K562 (cell line): ENCODE data around the gene LAPTM5. TPM values are rescaled to one million over a fixed set of nuclear protein-coding genes. Genes with fewer than 3 reads are reported as not detected.
A peak's percentile ranks its signal among the peaks of the same experiment; 100 is the strongest.

ENCODE experiments used
- ADNP ChIP-seq: fragments of 200-800 bp; sonication (Bioruptor generic); IDR thresholded peaks from 2 replicates; pipeline ENCODE4 v1.6.1; 2016; ENCODE audit warnings: missing genetic modification characterization, missing compliant biosample characterization
- RBM14 ChIP-seq: fragments of 200-400 bp; formaldehyde crosslinking; IDR thresholded peaks from 2 replicates; pipeline ENCODE4 v1.6.1; 2018; ENCODE audit warnings: low read depth, mild to moderate bottlenecking, low read length, moderate library complexity, borderline replicate concordance; ENCODE audit not compliant: insufficient read depth
- U2AF1 ChIP-seq: fragments of 200-400 bp; formaldehyde crosslinking; optimal IDR thresholded peaks from 2 replicates; pipeline ENCODE3; 2017; ENCODE audit warnings: mild to moderate bottlenecking, low read depth, low read length, moderate library complexity
- ZBTB7A ChIP-seq: IDR thresholded peaks from 2 replicates; pipeline ENCODE4 v1.6.1; 2011; ENCODE audit warnings: low read depth, mild to moderate bottlenecking, low read length, moderate library complexity, borderline replicate concordance; ENCODE audit not compliant: control insufficient read depth
- ZNF121 ChIP-seq: sonication (generic); formaldehyde crosslinking; conservative IDR thresholded peaks from 2 replicates; pipeline ENCODE4 v1.8.0; 2022; ENCODE audit warnings: missing genetic modification reagents
- ZNF445 ChIP-seq: fragments of 250-450 bp; sonication (Bioruptor Pico); IDR thresholded peaks from 2 replicates; pipeline ENCODE4 v1.4.0; 2020; ENCODE audit warnings: low read depth, mild to moderate bottlenecking, moderate library complexity
- ZNF57 ChIP-seq: fragments of 450-650 bp; formaldehyde crosslinking; IDR thresholded peaks from 2 replicates; pipeline ENCODE4 v1.4.0; 2020; ENCODE audit warnings: mild to moderate bottlenecking, moderate library complexity
- ZNF586 ChIP-seq: fragments of 450-650 bp; formaldehyde crosslinking; conservative IDR thresholded peaks from 2 replicates; pipeline ENCODE4 v1.4.0; 2020; ENCODE audit warnings: mild to moderate bottlenecking, moderate library complexity
- ZNF785 ChIP-seq: fragments of 250-450 bp; sonication (Bioruptor Pico); IDR thresholded peaks from 2 replicates; pipeline ENCODE4 v1.4.0; 2020; ENCODE audit warnings: mild to moderate bottlenecking
- polyA plus RNA-seq, 8 experiments: library from polyadenylated mRNA; depleted of rRNA in 4 of 8; stranded (reverse) in 5 of 8; unstranded in 3 of 8; fragments of >200 nt; fragmentation: Nextera tagmentation in 2 of 8; fragmentation: Illumina TruSeq in 1 of 8; extraction: Ambion mirVana in 2 of 8; extraction: Trizol in 1 of 8; gene quantifications; 2 replicates each; pipeline versions ENCODE4 v1.2.1 to v1.2.3, GENCODE V29; 2011 to 2014; ENCODE audit warnings: inconsistent platforms in 1 of 8, missing spikeins in 1 of 8
- total RNA-seq, 7 experiments: library from RNA; depleted of rRNA in 6 of 7; stranded (reverse); fragments of >200 nt in 6 of 7; fragmentation: Illumina TruSeq in 2 of 7; extraction: Trizol in 2 of 7; gene quantifications; 2 replicates each; pipeline versions ENCODE4 v1.2.1 to v1.2.3, GENCODE V29; 2011 to 2021; ENCODE audit warnings: low replicate concordance in 1 of 7
- TF ChIP-seq, protein P1 (sequence below): sonication (generic); formaldehyde crosslinking; IDR thresholded peaks from 2 replicates; pipeline ENCODE4 v1.8.0; 2023; ENCODE audit warnings: missing genetic modification reagents, mild to moderate bottlenecking, borderline replicate concordance
- TF ChIP-seq, protein P2 (sequence below), 2 experiments: fragments of 450-650 bp in 1 of 2; sonication (generic) in 1 of 2; formaldehyde crosslinking in 1 of 2; IDR thresholded peaks in 1 of 2; conservative IDR thresholded peaks in 1 of 2; 2 replicates each; pipeline versions ENCODE4 v1.6.1 to v1.8.1; 2016 to 2023; ENCODE audit warnings: mild to moderate bottlenecking in 2 of 2, moderate library complexity in 2 of 2, inconsistent platforms in 1 of 2, missing genetic modification reagents in 1 of 2
- TF ChIP-seq, protein P3 (sequence below), 3 experiments: fragments of 200-800 bp in 1 of 3; sonication (Bioruptor generic) in 1 of 3; sonication (generic) in 1 of 3; formaldehyde crosslinking in 1 of 3; IDR thresholded peaks; 2 replicates each; pipeline versions ENCODE4 v1.6.1 to v1.8.0; 2016 to 2022; ENCODE audit warnings: mild to moderate bottlenecking in 2 of 3, missing compliant biosample characterization in 2 of 3, missing genetic modification characterization in 2 of 3, missing genetic modification reagents in 1 of 3
- TF ChIP-seq, protein P4 (sequence below), 2 experiments: IDR thresholded peaks; 2 replicates each; pipeline ENCODE4 v1.6.1; 2012; ENCODE audit warnings: improper control_type of control experiment in 2 of 2, low read depth in 2 of 2, low read length in 2 of 2, borderline replicate concordance in 1 of 2
- TF ChIP-seq, protein P5 (sequence below): fragments of 450-650 bp; formaldehyde crosslinking; IDR thresholded peaks from 2 replicates; pipeline ENCODE4 v1.4.0; 2022; ENCODE audit warnings: mild to moderate bottlenecking, moderate library complexity

The LAPTM5 gene
- total and polyA plus RNA-seq, 9 of the 15 experiments (the other 6 are each of a cell fraction or from before 2014, with no cell fraction given) = 2.4 to 47.3 (median 20.3) TPM

DNA sequence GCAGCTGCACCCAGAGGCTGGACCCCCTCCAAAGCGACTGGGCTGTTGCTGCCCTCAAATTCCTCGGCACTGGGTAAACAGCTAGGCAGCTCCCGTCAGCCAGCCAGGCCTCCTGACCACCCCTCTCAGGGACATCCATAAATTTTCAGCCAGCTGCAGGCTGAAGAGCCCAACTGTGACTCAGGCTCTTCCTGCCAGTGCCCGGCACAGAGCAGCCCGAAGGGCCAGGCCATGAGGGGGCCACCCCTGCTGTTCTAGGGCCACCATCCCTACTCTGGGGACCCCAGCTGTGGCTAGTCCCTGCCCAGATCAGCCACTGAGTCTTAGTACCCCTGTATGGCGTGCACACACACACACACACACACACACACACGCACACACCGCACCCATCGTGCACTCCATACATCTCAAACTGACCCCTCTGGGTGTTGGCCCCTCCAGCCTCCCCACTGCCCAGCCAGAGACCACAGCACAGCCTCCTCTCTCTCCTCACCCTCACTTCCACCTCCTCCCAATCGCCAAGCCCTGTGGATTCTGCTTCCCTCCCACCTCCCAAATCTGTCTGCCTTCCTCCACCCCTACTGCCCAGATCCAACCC, 6.2 kb upstream of the LAPTM5 start (continued):
- TF ChIP-seq, protein P1, sequence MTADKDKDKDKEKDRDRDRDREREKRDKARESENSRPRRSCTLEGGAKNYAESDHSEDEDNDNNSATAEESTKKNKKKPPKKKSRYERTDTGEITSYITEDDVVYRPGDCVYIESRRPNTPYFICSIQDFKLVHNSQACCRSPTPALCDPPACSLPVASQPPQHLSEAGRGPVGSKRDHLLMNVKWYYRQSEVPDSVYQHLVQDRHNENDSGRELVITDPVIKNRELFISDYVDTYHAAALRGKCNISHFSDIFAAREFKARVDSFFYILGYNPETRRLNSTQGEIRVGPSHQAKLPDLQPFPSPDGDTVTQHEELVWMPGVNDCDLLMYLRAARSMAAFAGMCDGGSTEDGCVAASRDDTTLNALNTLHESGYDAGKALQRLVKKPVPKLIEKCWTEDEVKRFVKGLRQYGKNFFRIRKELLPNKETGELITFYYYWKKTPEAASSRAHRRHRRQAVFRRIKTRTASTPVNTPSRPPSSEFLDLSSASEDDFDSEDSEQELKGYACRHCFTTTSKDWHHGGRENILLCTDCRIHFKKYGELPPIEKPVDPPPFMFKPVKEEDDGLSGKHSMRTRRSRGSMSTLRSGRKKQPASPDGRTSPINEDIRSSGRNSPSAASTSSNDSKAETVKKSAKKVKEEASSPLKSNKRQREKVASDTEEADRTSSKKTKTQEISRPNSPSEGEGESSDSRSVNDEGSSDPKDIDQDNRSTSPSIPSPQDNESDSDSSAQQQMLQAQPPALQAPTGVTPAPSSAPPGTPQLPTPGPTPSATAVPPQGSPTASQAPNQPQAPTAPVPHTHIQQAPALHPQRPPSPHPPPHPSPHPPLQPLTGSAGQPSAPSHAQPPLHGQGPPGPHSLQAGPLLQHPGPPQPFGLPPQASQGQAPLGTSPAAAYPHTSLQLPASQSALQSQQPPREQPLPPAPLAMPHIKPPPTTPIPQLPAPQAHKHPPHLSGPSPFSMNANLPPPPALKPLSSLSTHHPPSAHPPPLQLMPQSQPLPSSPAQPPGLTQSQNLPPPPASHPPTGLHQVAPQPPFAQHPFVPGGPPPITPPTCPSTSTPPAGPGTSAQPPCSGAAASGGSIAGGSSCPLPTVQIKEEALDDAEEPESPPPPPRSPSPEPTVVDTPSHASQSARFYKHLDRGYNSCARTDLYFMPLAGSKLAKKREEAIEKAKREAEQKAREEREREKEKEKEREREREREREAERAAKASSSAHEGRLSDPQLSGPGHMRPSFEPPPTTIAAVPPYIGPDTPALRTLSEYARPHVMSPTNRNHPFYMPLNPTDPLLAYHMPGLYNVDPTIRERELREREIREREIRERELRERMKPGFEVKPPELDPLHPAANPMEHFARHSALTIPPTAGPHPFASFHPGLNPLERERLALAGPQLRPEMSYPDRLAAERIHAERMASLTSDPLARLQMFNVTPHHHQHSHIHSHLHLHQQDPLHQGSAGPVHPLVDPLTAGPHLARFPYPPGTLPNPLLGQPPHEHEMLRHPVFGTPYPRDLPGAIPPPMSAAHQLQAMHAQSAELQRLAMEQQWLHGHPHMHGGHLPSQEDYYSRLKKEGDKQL = no peak
- TF ChIP-seq, protein P2, sequence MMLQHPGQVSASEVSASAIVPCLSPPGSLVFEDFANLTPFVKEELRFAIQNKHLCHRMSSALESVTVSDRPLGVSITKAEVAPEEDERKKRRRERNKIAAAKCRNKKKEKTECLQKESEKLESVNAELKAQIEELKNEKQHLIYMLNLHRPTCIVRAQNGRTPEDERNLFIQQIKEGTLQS (IDR thresholded peaks at IDR 0.05) = no peak
- TF ChIP-seq, protein P2 (CRISPR knock-in tag; conservative IDR thresholded peaks at IDR 0.05) = no peak
- TF ChIP-seq, protein P3, sequence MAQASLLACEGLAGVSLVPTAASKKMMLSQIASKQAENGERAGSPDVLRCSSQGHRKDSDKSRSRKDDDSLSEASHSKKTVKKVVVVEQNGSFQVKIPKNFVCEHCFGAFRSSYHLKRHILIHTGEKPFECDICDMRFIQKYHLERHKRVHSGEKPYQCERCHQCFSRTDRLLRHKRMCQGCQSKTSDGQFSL (CRISPR knock-in tag; IDR thresholded peaks at IDR 0.05) = no peak
- TF ChIP-seq, protein P3 (tag; IDR thresholded peaks at IDR 0.05) = no peak
- TF ChIP-seq U2AF1 (no peak), ZNF445 (CRISPR knock-in tag) (no peak), RBM14 (no peak), ADNP (no peak), ZNF586 (CRISPR knock-in tag) (no peak), ZNF785 (0 out of 2 replicates have a peak, but pooled peaks have one; percentile 36), ZNF121 (CRISPR knock-in tag) (no peak), ZNF57 (0 out of 2 replicates have a peak, but pooled peaks have one; percentile 54), ZBTB7A (no peak)
- TF ChIP-seq, protein P4, sequence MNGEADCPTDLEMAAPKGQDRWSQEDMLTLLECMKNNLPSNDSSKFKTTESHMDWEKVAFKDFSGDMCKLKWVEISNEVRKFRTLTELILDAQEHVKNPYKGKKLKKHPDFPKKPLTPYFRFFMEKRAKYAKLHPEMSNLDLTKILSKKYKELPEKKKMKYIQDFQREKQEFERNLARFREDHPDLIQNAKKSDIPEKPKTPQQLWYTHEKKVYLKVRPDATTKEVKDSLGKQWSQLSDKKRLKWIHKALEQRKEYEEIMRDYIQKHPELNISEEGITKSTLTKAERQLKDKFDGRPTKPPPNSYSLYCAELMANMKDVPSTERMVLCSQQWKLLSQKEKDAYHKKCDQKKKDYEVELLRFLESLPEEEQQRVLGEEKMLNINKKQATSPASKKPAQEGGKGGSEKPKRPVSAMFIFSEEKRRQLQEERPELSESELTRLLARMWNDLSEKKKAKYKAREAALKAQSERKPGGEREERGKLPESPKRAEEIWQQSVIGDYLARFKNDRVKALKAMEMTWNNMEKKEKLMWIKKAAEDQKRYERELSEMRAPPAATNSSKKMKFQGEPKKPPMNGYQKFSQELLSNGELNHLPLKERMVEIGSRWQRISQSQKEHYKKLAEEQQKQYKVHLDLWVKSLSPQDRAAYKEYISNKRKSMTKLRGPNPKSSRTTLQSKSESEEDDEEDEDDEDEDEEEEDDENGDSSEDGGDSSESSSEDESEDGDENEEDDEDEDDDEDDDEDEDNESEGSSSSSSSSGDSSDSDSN (IDR thresholded peaks at IDR 0.05; ENCODE audit: borderline replicate concordance in 1 of 2, low read depth in 2 of 2, low read length in 2 of 2) = no peak
- TF ChIP-seq, protein P5, sequence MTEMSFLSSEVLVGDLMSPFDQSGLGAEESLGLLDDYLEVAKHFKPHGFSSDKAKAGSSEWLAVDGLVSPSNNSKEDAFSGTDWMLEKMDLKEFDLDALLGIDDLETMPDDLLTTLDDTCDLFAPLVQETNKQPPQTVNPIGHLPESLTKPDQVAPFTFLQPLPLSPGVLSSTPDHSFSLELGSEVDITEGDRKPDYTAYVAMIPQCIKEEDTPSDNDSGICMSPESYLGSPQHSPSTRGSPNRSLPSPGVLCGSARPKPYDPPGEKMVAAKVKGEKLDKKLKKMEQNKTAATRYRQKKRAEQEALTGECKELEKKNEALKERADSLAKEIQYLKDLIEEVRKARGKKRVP (CRISPR knock-in tag) = 0 out of 2 replicates have a peak, but pooled peaks have one; percentile 25
